Superior temporal gyrus (tissue), 1 donor: ENCODE data around the gene E2F6.

Experiments used
- DNase-seq: peaks from one replicate; pipeline ENCODE4 v3.0.0-alpha.2; 2016; ENCODE audit errors: extremely low spot score

E2F6 gene

GRCh38 chr2:11465485-11466306, at the start of gene E2F6:
TSS of gene E2F6 (minus strand) at chr2:11466161. CDS start at chr2:11465879, 282 bp downstream.
- DNase-seq: peak; percentile 94

GRCh38 chr2:11515490-11515981, 49.6 kb upstream of the E2F6 start:
- no peak for DNase-seq

DNA sequence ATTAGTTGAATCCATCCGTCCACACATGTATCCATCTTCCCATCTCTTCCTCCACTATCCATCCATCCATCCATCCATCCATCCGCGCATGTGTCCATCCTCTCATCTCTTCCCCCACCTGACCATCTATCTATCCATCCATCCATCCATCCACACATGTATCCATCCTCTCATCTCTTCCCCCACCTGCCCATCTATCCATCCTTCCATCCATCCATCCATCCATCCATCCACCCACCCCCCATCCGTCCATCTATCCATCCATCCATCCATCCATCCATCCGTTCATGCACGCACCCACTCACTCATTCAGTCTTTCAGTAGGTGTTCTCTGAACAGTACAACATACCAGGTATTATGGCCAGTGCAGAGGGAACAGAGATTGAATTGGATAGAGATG, 48.9 kb upstream of the E2F6 start:
- DNase-seq: no peak

- DNase-seq: no peak
Observed at GRCh38 chr2:11514081-11514730, 48.2 kb upstream of the E2F6 start.

GRCh38 chr2:11513319-11513718, 47.4 kb upstream of the E2F6 start:
- no peak for DNase-seq

- DNase-seq: no peak
Observed at GRCh38 chr2:11512431-11512830, 46.5 kb upstream of the E2F6 start.

DNA sequence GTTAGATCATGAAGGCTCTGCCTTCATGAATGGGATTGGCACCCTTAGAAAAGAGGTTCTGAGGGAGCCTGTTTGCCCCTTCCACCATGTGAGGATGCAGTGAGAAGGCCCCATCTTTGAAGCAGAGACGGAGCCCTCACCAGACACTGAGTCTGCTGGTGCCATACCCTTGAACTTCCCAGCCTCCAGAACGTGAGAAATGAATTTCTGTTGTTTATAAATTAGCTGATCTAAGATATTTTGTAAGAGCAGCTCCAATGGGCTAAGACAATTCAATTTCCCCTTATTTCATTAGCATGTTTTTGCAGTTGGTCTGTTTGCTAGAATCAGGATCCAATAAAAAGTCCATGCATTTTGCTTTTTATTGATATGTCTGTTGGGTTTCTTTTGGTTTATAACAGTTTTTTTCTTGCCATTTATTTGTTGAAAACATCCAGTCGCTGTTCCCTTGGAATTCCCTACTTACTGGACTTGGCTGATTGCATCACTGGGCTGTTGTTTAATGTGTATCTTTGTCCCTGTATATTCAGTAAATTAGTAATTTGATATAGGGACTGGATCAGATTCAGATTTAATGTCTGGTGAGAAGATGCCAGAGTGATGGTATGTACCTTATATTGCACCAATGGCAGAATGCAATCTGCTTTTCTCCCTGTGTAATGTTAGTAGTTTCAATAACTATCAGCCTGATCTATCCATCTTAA, 43.8 kb upstream of the E2F6 start:
- DNase-seq: no peak

- peak; percentile 76 for DNase-seq
Observed at GRCh38 chr2:11508279-11508678, 42.3 kb upstream of the E2F6 start.

- DNase-seq: no peak
Observed at GRCh38 chr2:11507517-11507916, 41.6 kb upstream of the E2F6 start.

GRCh38 chr2:11506611-11506969, 40.6 kb upstream of the E2F6 start:
- no peak for DNase-seq

- DNase-seq: no peak
Observed at GRCh38 chr2:11505652-11506610, 40.0 kb upstream of the E2F6 start.

DNA sequence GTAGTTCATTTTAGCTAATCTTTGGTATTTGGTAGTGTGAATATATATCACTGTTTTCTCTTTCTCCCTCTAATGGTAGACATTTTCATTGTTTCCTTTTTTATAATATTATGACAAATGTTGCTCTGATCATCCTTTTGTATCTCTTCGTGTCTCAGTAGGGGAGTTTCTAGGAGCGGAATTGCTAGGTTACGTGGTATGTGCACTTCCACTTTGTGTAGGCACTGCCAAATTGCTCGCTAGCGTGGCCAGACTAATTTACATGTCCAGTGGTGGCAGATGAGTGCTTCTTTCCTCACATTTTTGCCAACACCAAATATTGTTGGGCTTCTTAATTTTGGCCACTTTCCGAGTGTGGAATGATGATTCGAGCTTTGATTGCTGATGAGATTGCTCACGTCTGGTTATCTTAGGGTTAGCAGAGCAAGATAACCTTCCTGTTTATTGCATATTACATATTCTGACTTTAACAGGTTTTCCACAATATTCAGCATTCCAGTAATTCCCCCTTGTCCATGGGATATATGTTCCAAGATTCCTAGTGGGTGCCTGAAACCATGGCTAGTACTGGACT, 37.5 kb upstream of the E2F6 start:
- no peak for DNase-seq

- DNase-seq: no peak
Observed at GRCh38 chr2:11502740-11503292, 36.9 kb upstream of the E2F6 start.

DNA sequence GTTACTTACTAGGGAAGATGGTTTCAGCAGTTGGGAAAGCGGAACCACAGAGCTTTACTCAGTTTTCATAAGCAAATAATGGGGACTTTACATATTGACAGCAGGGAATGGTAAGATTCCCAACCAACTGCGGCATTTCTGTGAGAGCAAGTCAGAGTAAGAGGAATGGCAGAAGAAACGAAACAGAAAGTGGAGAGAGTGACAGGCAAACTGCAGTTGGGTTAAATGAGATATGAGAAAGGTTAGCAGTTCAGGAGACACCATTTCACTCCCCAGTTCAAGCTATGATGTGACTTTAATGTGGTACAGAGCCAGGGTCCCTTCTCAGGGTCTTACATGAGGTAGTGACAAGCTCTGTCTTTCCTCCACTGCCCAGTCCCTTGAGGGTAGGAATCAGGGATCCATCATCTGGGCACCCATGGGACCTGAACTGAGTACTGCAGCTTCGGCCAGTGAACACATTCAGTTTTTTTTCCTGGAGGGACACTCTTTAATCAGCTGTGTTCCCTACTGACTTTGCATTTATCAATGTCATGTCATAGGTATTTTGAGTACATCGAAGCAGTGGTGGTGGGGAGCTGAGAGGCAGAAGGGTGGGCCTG, 34.8 kb upstream of the E2F6 start:
- no peak for DNase-seq

- peak; percentile 83 for DNase-seq
Observed at GRCh38 chr2:11499081-11499743, 33.3 kb upstream of the E2F6 start.

GRCh38 chr2:11498543-11499034, 32.6 kb upstream of the E2F6 start:
- peak; percentile 84 for DNase-seq

- DNase-seq: peak; percentile 60
Observed at GRCh38 chr2:11495844-11496681, 30.1 kb upstream of the E2F6 start.

DNA sequence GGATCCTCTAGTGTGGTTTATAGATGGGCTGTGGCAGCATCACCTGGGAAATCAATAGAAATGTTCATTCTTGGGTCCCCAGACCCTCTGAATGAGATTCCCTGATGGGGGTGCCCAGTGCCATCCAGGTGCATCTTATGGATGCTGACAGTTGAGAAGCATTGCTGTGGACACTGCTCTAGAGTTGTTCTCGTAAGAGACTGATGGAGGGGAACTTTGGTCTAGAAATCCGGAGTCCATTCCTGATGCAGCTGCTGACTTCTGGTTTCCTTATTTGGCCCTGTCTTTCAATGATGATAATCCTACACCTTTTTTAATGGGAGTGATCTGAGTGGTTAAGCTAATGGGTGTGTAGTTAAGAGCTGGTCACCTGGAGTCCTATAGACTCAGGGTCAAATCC, 28.3 kb upstream of the E2F6 start:
- no peak for DNase-seq

DNA sequence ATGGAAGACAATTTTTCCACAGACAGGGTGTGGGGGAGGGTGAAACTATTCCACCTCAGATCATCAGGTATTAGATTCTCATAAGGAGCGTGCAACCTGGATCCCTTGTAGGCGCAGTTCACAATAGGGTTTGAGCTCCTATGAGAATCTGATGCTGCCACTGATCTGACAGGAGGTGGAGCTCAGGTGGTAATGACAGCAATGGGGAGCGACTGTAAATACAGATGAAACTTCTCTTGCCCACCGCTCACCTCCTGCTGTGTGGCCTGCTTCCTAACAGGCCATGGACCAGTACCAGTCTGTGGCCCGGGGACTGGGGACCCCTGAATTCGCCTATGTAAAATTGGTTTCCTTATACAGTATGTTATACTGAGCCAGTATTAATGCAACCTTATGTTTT, 27.3 kb upstream of the E2F6 start:
- no peak for DNase-seq
